Cardiac fibroblast (primary cell): ENCODE results near the gene TMEM186.

Experiments
- DNase-seq, 2 donors: peaks; one replicate each; pipeline versions ENCODE4 v3.0.0 to v3.0.0-alpha.2; 2010; ENCODE audit warnings: low read depth in 2 of 2
- H3K4me3 ChIP-seq, 2 donors: replicated peaks in 1 of 2; 1 replicate in 1 of 2; 2 replicates in 1 of 2; pipeline ENCODE4 v1.5.1; 2011; ENCODE audit warnings: low read depth in 2 of 2, low read length in 2 of 2, mild to moderate bottlenecking in 2 of 2, moderate library complexity in 1 of 2
- CTCF ChIP-seq: IDR thresholded peaks from one replicate; pipeline ENCODE4 v1.5.1; 2011; ENCODE audit warnings: low read depth, mild to moderate bottlenecking, low read length, inconsistent platforms

The TMEM186 gene

GRCh38 chr16:8773537-8773936, 23.9 kb downstream of the TMEM186 start:
- DNase-seq: no peak
- no peak overlapping the region for H3K4me3 ChIP-seq
- no peak for TF ChIP-seq CTCF

- H3K4me3 ChIP-seq: no peak overlapping the region
- TF ChIP-seq CTCF: no peak
- no peak for DNase-seq
Measured at GRCh38 chr16:8768692-8769091, 28.7 kb downstream of the TMEM186 start.

GRCh38 chr16:8768283-8768682, 29.2 kb downstream of the TMEM186 start:
- H3K4me3 ChIP-seq: no peak overlapping the region
- no peak for TF ChIP-seq CTCF
- no peak for DNase-seq

GRCh38 chr16:8767176-8767575, 30.3 kb downstream of the TMEM186 start:
- no peak overlapping the region for H3K4me3 ChIP-seq
- no peak for DNase-seq
- TF ChIP-seq CTCF: no peak

- no peak for TF ChIP-seq CTCF
Measured at GRCh38 chr16:8764525-8765250, 32.8 kb downstream of the TMEM186 start.

GRCh38 chr16:8763899-8764298, 33.5 kb downstream of the TMEM186 start:
- DNase-seq: no peak
- TF ChIP-seq CTCF: no peak
- no peak overlapping the region for H3K4me3 ChIP-seq

More at GRCh38 chr16:8764525-8765250, 32.8 kb downstream of the TMEM186 start:
- no peak for DNase-seq
- no peak overlapping the region for H3K4me3 ChIP-seq

- DNase-seq: no peak
- H3K4me3 ChIP-seq: no peak overlapping the region
- no peak for TF ChIP-seq CTCF
Measured at GRCh38 chr16:8763083-8763482, 34.4 kb downstream of the TMEM186 start.
